ENCODE data around the gene TBCK.

Gene TBCK

GRCh38 chr4:106303548-106304281 lies 12.3 kb downstream of the TBCK start:
- WGBS (ENCODE audit: insufficient coverage): 100% methylated on average over 3 of the region's 3 CpGs
- H3K27me3 ChIP-seq (replicated peaks in 2 of 5; ENCODE audit: control insufficient read depth in 4 of 5, insufficient read depth in 5 of 5, low read length in 4 of 5): no peaks in the 10 kb centered on the region
- DNase-seq: no peak
- H3K36me3 ChIP-seq (ENCODE audit: control insufficient read depth in 4 of 4, insufficient read depth in 4 of 4, low read length in 3 of 4): peaks cover 8 to 27% (median 10%) of the 10 kb centered on the region in 4 experiments
- H3K27ac ChIP-seq (ENCODE audit: insufficient read depth in 1 of 2, low read depth in 1 of 2, low read length in 2 of 2, poor library complexity in 1 of 2, severe bottlenecking in 2 of 2): no peak overlapping the region
- CTCF ChIA-PET: interaction anchor here (1.5 to 1.7 kb wide), 2 partner anchors 10 to 13 kb away, joined by 4 to 12 read pairs; no protein-coding TSS in a partner anchor
- no peaks in the 10 kb centered on the region for H3K4me1 ChIP-seq (ENCODE audit: control extremely low read depth in 1 of 4, control insufficient read depth in 4 of 4, insufficient read depth in 4 of 4, low read length in 3 of 4)
- POLR2A ChIA-PET: no interaction called here
- H3K9me3 ChIP-seq (ENCODE audit: control extremely low read depth in 1 of 5, control insufficient read depth in 4 of 5, insufficient read depth in 2 of 5, low read depth in 1 of 5, low read length in 4 of 5): peaks cover 0 to 2% (median 0%) of the 10 kb centered on the region in 5 experiments
- H3K4me3 ChIP-seq (ENCODE audit: control insufficient read depth in 1 of 7, extremely low read depth in 1 of 7, insufficient read depth in 4 of 7, low read depth in 2 of 7, low read length in 6 of 7): no peak overlapping the region

GRCh38 chr4:106302062-106302438 lies 14.0 kb downstream of the TBCK start:
- DNase-seq: no peak
- Histone ChIP-seq H3K36me3 (ENCODE audit: control insufficient read depth in 4 of 4, insufficient read depth in 4 of 4, low read length in 3 of 4) (peaks cover 3 to 23% (median 11%) of the 10 kb centered on the region in 4 experiments), H3K9me3 (ENCODE audit: control extremely low read depth in 1 of 5, control insufficient read depth in 4 of 5, insufficient read depth in 2 of 5, low read depth in 1 of 5, low read length in 4 of 5) (peaks cover 0 to 2% (median 0%) of the 10 kb centered on the region in 5 experiments), H3K27me3 (replicated peaks in 2 of 5; ENCODE audit: control insufficient read depth in 4 of 5, insufficient read depth in 5 of 5, low read length in 4 of 5) (no peaks in the 10 kb centered on the region), H3K27ac (ENCODE audit: insufficient read depth in 1 of 2, low read depth in 1 of 2, low read length in 2 of 2, poor library complexity in 1 of 2, severe bottlenecking in 2 of 2) (no peak overlapping the region), H3K4me3 (ENCODE audit: control insufficient read depth in 1 of 7, extremely low read depth in 1 of 7, insufficient read depth in 4 of 7, low read depth in 2 of 7, low read length in 6 of 7) (no peak overlapping the region), H3K4me1 (ENCODE audit: control extremely low read depth in 1 of 4, control insufficient read depth in 4 of 4, insufficient read depth in 4 of 4, low read length in 3 of 4) (no peaks in the 10 kb centered on the region)
- ChIA-PET CTCF (no interaction called here), POLR2A (no interaction called here)
- WGBS (ENCODE audit: insufficient coverage): no CpG with 5 or more reads among the region's 4 CpGs

- WGBS (ENCODE audit: insufficient coverage): 83% methylated on average over 1 of the region's 2 CpGs
- Histone ChIP-seq H3K9me3 (ENCODE audit: control extremely low read depth in 1 of 5, control insufficient read depth in 4 of 5, insufficient read depth in 2 of 5, low read depth in 1 of 5, low read length in 4 of 5) (peaks cover 0 to 2% (median 0%) of the 10 kb centered on the region in 5 experiments), H3K36me3 (ENCODE audit: control insufficient read depth in 4 of 4, insufficient read depth in 4 of 4, low read length in 3 of 4) (peaks cover 3 to 18% (median 11%) of the 10 kb centered on the region in 4 experiments), H3K27me3 (replicated peaks in 2 of 5; ENCODE audit: control insufficient read depth in 4 of 5, insufficient read depth in 5 of 5, low read length in 4 of 5) (no peaks in the 10 kb centered on the region), H3K4me1 (ENCODE audit: control extremely low read depth in 1 of 4, control insufficient read depth in 4 of 4, insufficient read depth in 4 of 4, low read length in 3 of 4) (no peaks in the 10 kb centered on the region), H3K4me3 (ENCODE audit: control insufficient read depth in 1 of 7, extremely low read depth in 1 of 7, insufficient read depth in 4 of 7, low read depth in 2 of 7, low read length in 6 of 7) (no peak overlapping the region), H3K27ac (ENCODE audit: insufficient read depth in 1 of 2, low read depth in 1 of 2, low read length in 2 of 2, poor library complexity in 1 of 2, severe bottlenecking in 2 of 2) (no peak overlapping the region)
- DNase-seq: no peak
- ChIA-PET CTCF (no interaction called here), POLR2A (interaction anchor here (0.6 kb wide), 1 partner anchor 15 kb away, joined by 3 read pairs; the partner anchor contains the start of genes AIMP1 and TBCK)
Observed at GRCh38 chr4:106301393-106302061, 14.5 kb downstream of the TBCK start.

- no peaks in the 10 kb centered on the region for H3K4me1 ChIP-seq (ENCODE audit: control extremely low read depth in 1 of 4, control insufficient read depth in 4 of 4, insufficient read depth in 4 of 4, low read length in 3 of 4)
- POLR2A ChIA-PET: no interaction called here
- H3K27ac ChIP-seq (ENCODE audit: insufficient read depth in 1 of 2, low read depth in 1 of 2, low read length in 2 of 2, poor library complexity in 1 of 2, severe bottlenecking in 2 of 2): no peak overlapping the region
- CTCF ChIA-PET: no interaction called here
- no peaks in the 10 kb centered on the region for H3K27me3 ChIP-seq (replicated peaks in 2 of 5; ENCODE audit: control insufficient read depth in 4 of 5, insufficient read depth in 5 of 5, low read length in 4 of 5)
- WGBS (ENCODE audit: insufficient coverage): 89% methylated on average over 3 of the region's 4 CpGs
- no peak for DNase-seq
- H3K9me3 ChIP-seq (ENCODE audit: control extremely low read depth in 1 of 5, control insufficient read depth in 4 of 5, insufficient read depth in 2 of 5, low read depth in 1 of 5, low read length in 4 of 5): peaks cover 0 to 2% (median 0%) of the 10 kb centered on the region in 5 experiments
- peaks cover 9 to 26% (median 14%) of the 10 kb centered on the region in 4 experiments for H3K36me3 ChIP-seq (ENCODE audit: control insufficient read depth in 4 of 4, insufficient read depth in 4 of 4, low read length in 3 of 4)
- no peak overlapping the region for H3K4me3 ChIP-seq (ENCODE audit: control insufficient read depth in 1 of 7, extremely low read depth in 1 of 7, insufficient read depth in 4 of 7, low read depth in 2 of 7, low read length in 6 of 7)
Observed at GRCh38 chr4:106299977-106300376, 16.0 kb downstream of the TBCK start.

GRCh38 chr4:106297245-106298035 lies 18.6 kb downstream of the TBCK start:
- H3K4me1 ChIP-seq (ENCODE audit: control extremely low read depth in 1 of 4, control insufficient read depth in 4 of 4, insufficient read depth in 4 of 4, low read length in 3 of 4): no peaks in the 10 kb centered on the region
- peaks cover 0 to 2% (median 0%) of the 10 kb centered on the region in 5 experiments for H3K9me3 ChIP-seq (ENCODE audit: control extremely low read depth in 1 of 5, control insufficient read depth in 4 of 5, insufficient read depth in 2 of 5, low read depth in 1 of 5, low read length in 4 of 5)
- H3K27me3 ChIP-seq (replicated peaks in 2 of 5; ENCODE audit: control insufficient read depth in 4 of 5, insufficient read depth in 5 of 5, low read length in 4 of 5): no peaks in the 10 kb centered on the region
- no peak overlapping the region for H3K4me3 ChIP-seq (ENCODE audit: control insufficient read depth in 1 of 7, extremely low read depth in 1 of 7, insufficient read depth in 4 of 7, low read depth in 2 of 7, low read length in 6 of 7)
- POLR2A ChIA-PET: no interaction called here
- DNase-seq: no peak
- peaks cover 11 to 34% (median 19%) of the 10 kb centered on the region in 4 experiments for H3K36me3 ChIP-seq (ENCODE audit: control insufficient read depth in 4 of 4, insufficient read depth in 4 of 4, low read length in 3 of 4)
- no peak overlapping the region for H3K27ac ChIP-seq (ENCODE audit: insufficient read depth in 1 of 2, low read depth in 1 of 2, low read length in 2 of 2, poor library complexity in 1 of 2, severe bottlenecking in 2 of 2)
- CTCF ChIA-PET: interaction anchor here (0.8 kb wide), 1 partner anchor 90 kb away, joined by 3 read pairs; no protein-coding TSS in a partner anchor

- H3K27me3 ChIP-seq (replicated peaks in 2 of 5; ENCODE audit: control insufficient read depth in 4 of 5, insufficient read depth in 5 of 5, low read length in 4 of 5): no peaks in the 10 kb centered on the region
- no peak overlapping the region for H3K27ac ChIP-seq (ENCODE audit: insufficient read depth in 1 of 2, low read depth in 1 of 2, low read length in 2 of 2, poor library complexity in 1 of 2, severe bottlenecking in 2 of 2)
- ChIA-PET POLR2A (no interaction called here), CTCF (interaction anchor here (0.6 to 0.7 kb wide), 2 partner anchors 704 to 1044 kb away, joined by 3 read pairs; no protein-coding TSS in a partner anchor)
- H3K9me3 ChIP-seq (ENCODE audit: control extremely low read depth in 1 of 5, control insufficient read depth in 4 of 5, insufficient read depth in 2 of 5, low read depth in 1 of 5, low read length in 4 of 5): no peaks in the 10 kb centered on the region
- no peak for DNase-seq
- 100% methylated on average over 3 of the region's 10 CpGs for WGBS (ENCODE audit: insufficient coverage)
- no peaks in the 10 kb centered on the region for H3K4me1 ChIP-seq (ENCODE audit: control extremely low read depth in 1 of 4, control insufficient read depth in 4 of 4, insufficient read depth in 4 of 4, low read length in 3 of 4)
- H3K36me3 ChIP-seq (ENCODE audit: control insufficient read depth in 4 of 4, insufficient read depth in 4 of 4, low read length in 3 of 4): peaks cover 16 to 39% (median 22%) of the 10 kb centered on the region in 4 experiments
- no peak overlapping the region for H3K4me3 ChIP-seq (ENCODE audit: control insufficient read depth in 1 of 7, extremely low read depth in 1 of 7, insufficient read depth in 4 of 7, low read depth in 2 of 7, low read length in 6 of 7)
Observed at GRCh38 chr4:106294062-106294461, 21.9 kb downstream of the TBCK start.

All from common myeloid progenitor, CD34-positive (primary cell).